ENCODE results near the gene CBFA2T2. TPM values are rescaled to one million over a fixed set of nuclear protein-coding genes. Genes with fewer than 3 reads are reported as not detected.
"Not testable (repeated sequence)": the region's sequence is repeated elsewhere in the genome, so short reads cannot be mapped to it uniquely, and the experiment has no call there.

Gene CBFA2T2
- total and polyA plus RNA-seq, 10 of the 15 experiments (the other 5 are each of a cell fraction or from before 2014, with no cell fraction given), result 0.61 to 8.6 (median 5.5) TPM

DNA sequence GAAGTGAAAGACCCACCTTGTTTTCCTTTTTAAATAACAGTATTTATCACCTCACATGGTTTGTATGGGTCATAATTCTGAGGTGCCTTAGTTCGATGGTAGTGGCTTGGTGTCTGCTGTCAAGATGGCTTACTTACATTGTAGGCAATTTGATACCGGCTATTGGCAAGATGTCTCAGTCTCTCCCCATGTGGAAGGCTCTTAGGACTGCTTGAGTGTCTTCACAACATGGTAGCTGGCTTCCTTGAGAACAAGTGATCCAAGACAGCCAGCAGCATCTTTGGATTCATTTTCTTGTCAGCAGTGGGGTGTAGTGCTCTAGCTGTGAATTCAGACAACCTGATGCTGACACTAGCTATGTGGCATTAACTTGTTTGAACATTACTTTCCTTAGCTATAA, 70.1 kb downstream of the CBFA2T2 start:
- Histone ChIP-seq H2AFZ (ENCODE audit: control insufficient read depth, low read depth, low read length) (no peak overlapping the region), H3K9ac (ENCODE audit: control insufficient read depth, insufficient read depth, low read length) (no peak overlapping the region), H3K9me3 (replicated peaks; ENCODE audit: control insufficient read depth, insufficient read depth, low read length) (no peaks in the 10 kb centered on the region; the same call in 2 of the 3 replicates), H4K20me1 (ENCODE audit: control insufficient read depth, insufficient read depth) (no peaks in the 10 kb centered on the region), H3K4me1 (ENCODE audit: control insufficient read depth, insufficient read depth, low read length) (peaks cover 3% of the 10 kb centered on the region; the same call in 1 of the 2 replicates), H3K27me3 (replicated peaks in 1 of 2; ENCODE audit: control insufficient read depth in 2 of 2, insufficient read depth in 2 of 2, low read length in 1 of 2) (no peaks in the 10 kb centered on the region), H3K79me2 (ENCODE audit: control insufficient read depth, insufficient read depth, low read length) (no peaks in the 10 kb centered on the region; the same call in 1 of the 2 replicates), H3K27ac (ENCODE audit: control insufficient read depth, insufficient read depth) (no peak overlapping the region), H3K4me3 (no peak overlapping the region), H3K36me3 (ENCODE audit: control insufficient read depth in 2 of 2, insufficient read depth in 2 of 2, low read length in 1 of 2) (no peaks in the 10 kb centered on the region; a peak in 1 of 4 replicates), H3K4me2 (ENCODE audit: control insufficient read depth, insufficient read depth) (no peak overlapping the region)
- ATAC-seq, result no peak
- ChIA-PET POLR2A (no interaction called here), RAD21 (ENCODE audit: unreplicated experiment) (interaction anchor here (1.0 kb wide), 1 partner anchor 18 kb away, joined by 3 read pairs; no protein-coding TSS in a partner anchor), CTCF (interaction anchor here (0.6 kb wide), 1 partner anchor 10 kb away, joined by 3 read pairs; no protein-coding TSS in a partner anchor), SMC1A (ENCODE audit: uncharacterized antibody, unreplicated experiment) (interaction anchor here (1.0 kb wide), 2 partner anchors 8 to 28 kb away, joined by 3 read pairs; no protein-coding TSS in a partner anchor)
- BruUV-seq (replicated peaks), result no TSS peak
- in situ Hi-C loops (cut with MboI), result no loop called here
- TF ChIP-seq TARDBP (IDR thresholded peaks at IDR 0.05; ENCODE audit: borderline replicate concordance) (no peak), MTA2 (IDR thresholded peaks at IDR 0.05; ENCODE audit: low read depth) (no peak), CBX3 (IDR thresholded peaks at IDR 0.05; ENCODE audit: borderline replicate concordance, low read depth) (no peak), GATAD2B (conservative IDR thresholded peaks at IDR 0.05; ENCODE audit: low read depth) (no peak), RB1 (IDR thresholded peaks at IDR 0.05; ENCODE audit: borderline replicate concordance) (no peak), SP1 (IDR thresholded peaks at IDR 0.05; ENCODE audit: low read depth, low read length) (no peak), TCF12 (IDR thresholded peaks at IDR 0.05; ENCODE audit: low read depth, low read length) (no peak), MYB (IDR thresholded peaks at IDR 0.05; ENCODE audit: borderline replicate concordance, low read depth, low read length) (no peak), BCL11A (IDR thresholded peaks at IDR 0.05; ENCODE audit: low read depth, low read length) (no peak), CEBPB (IDR thresholded peaks at IDR 0.05; ENCODE audit: borderline replicate concordance in 1 of 2, low read depth in 2 of 2, low read length in 2 of 2) (no peak), SRF (IDR thresholded peaks at IDR 0.05; ENCODE audit: low read depth in 2 of 2, low read length in 2 of 2) (no peak), STAT1 (conservative IDR thresholded peaks at IDR 0.05) (no peak), SMARCA5 (IDR thresholded peaks at IDR 0.05) (no peak), ASH2L (IDR thresholded peaks at IDR 0.05; ENCODE audit: borderline replicate concordance, low read depth) (no peak), NFYB (IDR thresholded peaks at IDR 0.05; ENCODE audit: insufficient read depth, low read depth, low read length) (no peak), RBBP5 (conservative IDR thresholded peaks at IDR 0.05) (no peak)
- TF ChIP-seq, protein P1, sequence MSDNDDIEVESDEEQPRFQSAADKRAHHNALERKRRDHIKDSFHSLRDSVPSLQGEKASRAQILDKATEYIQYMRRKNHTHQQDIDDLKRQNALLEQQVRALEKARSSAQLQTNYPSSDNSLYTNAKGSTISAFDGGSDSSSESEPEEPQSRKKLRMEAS (IDR thresholded peaks at IDR 0.05; ENCODE audit: low read depth, low read length), result no peak
- no peak for FAIRE-seq
- 93% methylated on average over 2 of the region's 2 CpGs for WGBS (ENCODE audit: insufficient coverage, insufficient replicate concordance, low lambda C conversion rate, missing lambda C conversion rate)
- no peak for DNase-seq (ENCODE audit: low read depth, low spot score)
- intact Hi-C loops (cut with micrococcal nuclease; ENCODE audit: unreplicated experiment), result no loop called here

- H3K27ac ChIP-seq (ENCODE audit: control insufficient read depth, insufficient read depth); H3K36me3 ChIP-seq (ENCODE audit: control insufficient read depth in 2 of 2, insufficient read depth in 2 of 2, low read length in 1 of 2); RAD21 ChIA-PET (ENCODE audit: unreplicated experiment); BruUV-seq (replicated peaks); H3K9me3 ChIP-seq (replicated peaks; ENCODE audit: control insufficient read depth, insufficient read depth, low read length); H2AFZ ChIP-seq (ENCODE audit: control insufficient read depth, low read depth, low read length); FAIRE-seq; H4K20me1 ChIP-seq (ENCODE audit: control insufficient read depth, insufficient read depth); H3K27me3 ChIP-seq (replicated peaks in 1 of 2; ENCODE audit: control insufficient read depth in 2 of 2, insufficient read depth in 2 of 2, low read length in 1 of 2); ATAC-seq; DNase-seq (ENCODE audit: low read depth, low spot score); POLR2A ChIA-PET; H3K79me2 ChIP-seq (ENCODE audit: control insufficient read depth, insufficient read depth, low read length); H3K4me1 ChIP-seq (ENCODE audit: control insufficient read depth, insufficient read depth, low read length); in situ Hi-C loops (cut with MboI); H3K4me2 ChIP-seq (ENCODE audit: control insufficient read depth, insufficient read depth); H3K9ac ChIP-seq (ENCODE audit: control insufficient read depth, insufficient read depth, low read length); H3K4me3 ChIP-seq; intact Hi-C loops (cut with micrococcal nuclease; ENCODE audit: unreplicated experiment): not testable (repeated sequence)
- ChIA-PET CTCF (interaction anchor here (1.0 kb wide), 1 partner anchor 42 kb away, joined by 3 read pairs; no protein-coding TSS in a partner anchor), SMC1A (ENCODE audit: uncharacterized antibody, unreplicated experiment) (interaction anchor here (1.5 to 1.7 kb wide), 2 partner anchors 8 to 44 kb away, joined by 4 to 6 read pairs; no protein-coding TSS in a partner anchor)
- 96% methylated on average over 6 of the region's 6 CpGs for WGBS (ENCODE audit: insufficient coverage, insufficient replicate concordance, low lambda C conversion rate, missing lambda C conversion rate)
These were observed 71.2 kb downstream of the CBFA2T2 start for GRCh38 chr20:33561053-33561452.
